Measurements from ENCODE around the gene RFLNA.
"Not testable (repeated sequence)": the region's sequence is repeated elsewhere in the genome, so short reads cannot be mapped to it uniquely, and the experiment has no call there.

RFLNA gene

DNA sequence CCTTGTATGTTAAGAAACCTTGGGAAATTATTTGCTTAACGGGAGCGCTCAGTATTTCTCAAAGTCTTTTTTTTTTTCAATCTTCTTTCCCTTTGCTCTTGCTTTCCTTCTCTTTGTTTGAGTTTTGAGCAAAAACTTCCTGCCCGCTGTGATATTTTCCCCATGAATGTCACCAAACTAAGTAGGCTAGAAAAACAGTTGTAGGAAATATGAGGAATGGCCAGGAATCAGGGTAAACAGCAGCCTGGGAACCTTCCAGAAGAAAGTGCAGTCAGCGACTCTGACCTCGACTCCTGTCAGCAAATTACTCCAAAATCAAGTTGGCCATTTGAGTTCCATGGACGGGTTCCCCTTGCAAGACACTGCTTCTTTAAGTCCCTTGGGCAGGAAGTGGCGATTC is 11.6 kb upstream of the RFLNA start:
- DNase-seq, result no peak

DNA sequence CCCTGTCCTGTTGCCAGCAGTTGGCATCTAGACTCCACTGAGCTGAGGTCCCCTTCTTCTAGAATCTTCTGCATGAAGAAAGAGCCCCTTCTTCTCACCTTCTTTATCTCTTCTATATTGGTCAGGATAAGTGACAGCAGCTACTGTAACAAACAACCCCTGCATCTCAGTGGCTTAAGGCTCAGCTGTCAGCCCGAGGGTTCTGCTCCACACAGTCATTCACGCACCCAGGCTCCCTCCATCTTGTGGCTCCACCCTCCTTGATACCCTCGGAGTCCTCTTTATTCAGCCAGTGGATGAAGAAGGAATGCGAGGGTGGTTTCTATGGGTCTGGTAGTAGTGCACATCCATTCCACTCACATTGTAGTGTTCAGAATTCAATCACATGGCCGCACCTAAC is 10.5 kb upstream of the RFLNA start:
- DNase-seq, result no peak

DNA sequence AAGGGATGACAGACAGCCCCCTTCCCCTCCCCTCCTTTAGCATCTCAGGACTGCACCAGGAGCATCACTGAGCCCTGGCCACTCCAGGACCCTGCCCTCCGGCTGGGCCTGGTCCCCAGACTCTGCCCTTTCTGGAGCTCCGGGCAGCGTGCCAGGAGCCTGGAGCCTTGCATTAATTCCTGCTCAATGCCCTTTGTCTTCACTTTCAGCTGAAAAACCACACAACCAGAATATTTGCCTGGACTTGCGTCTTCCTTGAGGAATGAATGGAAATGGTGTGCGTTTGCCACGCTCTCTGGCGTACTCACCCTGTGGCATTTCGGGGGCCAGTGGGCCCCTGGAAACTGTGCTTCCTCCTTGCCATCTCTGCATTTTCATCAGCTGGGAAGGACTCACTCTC is 8.5 kb upstream of the RFLNA start:
- DNase-seq, result no peak

DNA sequence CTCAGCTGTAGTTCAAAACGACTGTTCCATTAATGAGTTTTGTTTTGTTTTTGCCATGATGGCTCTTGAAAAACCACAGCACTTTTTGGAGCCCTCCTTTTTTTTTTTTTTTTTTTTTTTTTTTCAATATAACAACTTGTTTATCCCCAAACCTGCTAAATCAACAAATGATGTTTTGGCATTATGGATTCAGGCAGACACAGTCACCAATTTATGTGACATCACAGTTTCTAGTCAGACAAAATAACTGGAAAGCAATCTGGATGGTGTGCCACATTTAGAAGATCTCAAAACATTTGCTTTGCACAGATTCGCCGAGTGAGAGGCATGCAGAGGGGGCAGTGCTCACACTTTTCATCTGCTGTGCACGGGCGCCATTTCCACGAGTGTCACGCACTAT is 7.9 kb upstream of the RFLNA start:
- DNase-seq, result no peak

DNA sequence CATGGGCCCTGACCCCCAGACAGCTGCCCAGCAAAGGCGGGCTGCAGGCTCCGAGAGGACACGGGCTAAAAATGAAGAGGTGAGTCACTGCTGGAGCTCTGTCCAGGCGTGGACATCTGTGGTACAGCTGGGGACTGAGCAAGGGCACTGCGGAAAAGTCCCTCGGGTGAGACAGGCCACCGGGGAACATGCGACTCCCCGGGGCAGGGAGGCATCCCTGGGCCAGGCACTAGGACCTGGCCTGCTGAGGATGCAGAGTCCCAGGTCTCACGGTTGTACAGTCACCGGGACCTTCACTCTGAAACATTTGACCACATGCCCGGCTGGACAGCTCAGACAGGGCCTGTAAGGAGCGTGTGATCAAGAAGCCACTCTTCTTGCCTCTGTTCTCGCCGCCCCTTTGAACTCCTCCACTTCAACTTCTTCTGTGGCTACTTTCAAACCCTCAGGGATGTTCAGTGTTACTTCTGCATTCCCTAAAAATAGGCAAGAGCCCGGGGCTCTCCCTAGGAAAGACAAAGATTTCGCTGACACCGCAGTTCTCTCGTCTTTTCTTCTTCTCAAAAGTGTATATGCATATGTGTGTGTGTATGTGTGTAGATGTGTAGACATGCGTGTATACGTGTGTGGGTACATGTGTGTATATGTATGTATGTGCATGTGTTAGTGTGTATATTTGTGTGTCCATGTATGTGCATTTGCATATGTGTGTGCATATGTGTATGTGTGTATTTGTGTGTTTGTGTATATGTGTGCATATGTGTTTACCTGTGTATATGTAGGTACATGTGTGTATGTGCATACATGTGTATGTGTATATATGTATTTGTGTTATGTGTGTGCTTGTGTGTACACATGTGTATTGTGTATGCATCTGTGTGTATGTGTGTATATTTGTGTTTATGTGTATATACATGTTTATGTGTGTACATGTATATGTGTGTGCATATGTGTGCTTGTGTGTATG is 5.0 kb upstream of the RFLNA start:
- no peak for DNase-seq

DNA sequence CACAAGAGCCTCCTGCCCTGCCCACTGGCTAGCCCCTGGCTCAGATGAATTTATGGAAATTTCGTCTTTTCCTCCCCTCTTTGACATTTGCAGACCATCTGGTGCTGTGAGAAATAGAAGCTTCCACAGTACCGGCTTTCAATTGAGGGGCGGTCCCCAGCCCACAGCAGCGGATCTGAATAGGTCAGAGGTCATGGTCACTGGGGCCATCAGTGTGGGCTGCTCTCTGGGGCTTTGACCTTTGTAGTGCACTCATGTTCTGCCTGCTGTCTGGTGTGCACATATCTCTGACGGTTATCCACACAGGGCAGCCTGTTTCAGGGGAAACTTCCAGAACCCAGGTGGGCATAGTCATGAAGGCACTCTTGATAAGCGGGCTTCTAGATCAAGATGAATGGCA is 2.5 kb upstream of the RFLNA start:
- DNase-seq, result no peak

DNA sequence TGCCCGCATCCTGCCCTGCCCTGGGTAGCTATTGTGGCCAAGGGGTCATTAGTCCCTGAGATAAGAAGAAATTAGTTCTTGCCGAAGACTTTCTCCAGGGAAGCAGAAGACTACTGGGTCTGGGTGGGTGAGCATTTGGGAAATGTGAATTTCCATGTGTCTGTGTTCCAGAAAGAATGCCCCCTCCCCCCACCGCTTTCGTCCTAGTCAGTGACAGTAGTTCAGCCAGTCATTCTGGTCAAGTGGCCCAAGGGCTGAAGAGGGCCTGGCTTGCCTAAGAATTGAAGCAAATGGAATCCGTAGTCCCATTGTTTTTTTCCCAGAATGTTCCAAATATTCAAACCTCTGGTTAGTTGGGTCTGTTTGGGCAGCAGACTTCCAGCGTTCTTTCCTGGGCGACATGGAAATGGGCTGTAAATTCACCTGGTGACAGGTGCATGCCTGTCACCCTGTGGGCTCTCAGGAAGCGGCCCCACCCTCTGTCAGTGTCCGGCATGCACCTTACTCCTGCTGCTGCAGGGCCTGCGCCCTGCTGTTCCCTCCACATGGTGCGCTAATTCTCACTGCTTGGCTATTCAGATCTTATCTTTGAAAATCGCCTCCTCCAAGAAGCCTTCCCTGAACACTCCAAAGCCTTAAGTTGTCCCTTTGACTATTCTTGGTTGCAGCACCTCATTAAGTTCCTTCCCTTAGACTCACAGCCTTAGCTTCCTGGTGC is 1.4 kb upstream of the RFLNA start:
- no peak for DNase-seq

DNA sequence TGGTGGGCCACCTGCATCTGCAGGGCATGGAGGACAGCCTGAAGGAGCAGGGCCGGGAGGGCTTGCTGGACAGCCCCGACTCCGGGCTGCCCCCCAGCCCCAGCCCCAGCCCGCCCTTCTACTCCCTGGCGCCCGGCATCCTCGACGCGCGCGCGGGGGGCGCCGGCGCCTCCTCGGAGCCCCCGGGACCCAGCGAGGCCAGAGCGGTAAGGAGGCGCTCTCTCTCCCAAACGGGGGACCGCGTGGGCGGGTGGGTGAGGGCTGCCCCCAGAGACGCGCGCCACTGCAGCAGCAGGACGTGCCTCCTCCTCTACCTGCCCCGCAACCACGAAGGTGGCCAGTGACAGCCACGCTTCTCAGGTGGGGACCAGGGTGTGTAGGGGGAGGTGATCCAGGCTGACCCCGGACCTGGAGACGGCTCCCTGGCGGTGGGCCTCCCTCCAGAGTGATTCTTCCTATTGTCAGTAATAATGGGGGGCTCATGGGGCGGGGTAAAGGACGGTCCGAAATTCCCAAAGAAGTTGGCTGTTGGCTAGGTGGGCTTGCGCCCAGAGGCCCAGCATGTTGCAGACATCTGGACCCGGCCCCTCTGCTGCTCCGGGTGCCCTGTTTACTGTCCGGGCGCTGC is 652 bp downstream of the RFLNA start:
- no peak for DNase-seq

DNA sequence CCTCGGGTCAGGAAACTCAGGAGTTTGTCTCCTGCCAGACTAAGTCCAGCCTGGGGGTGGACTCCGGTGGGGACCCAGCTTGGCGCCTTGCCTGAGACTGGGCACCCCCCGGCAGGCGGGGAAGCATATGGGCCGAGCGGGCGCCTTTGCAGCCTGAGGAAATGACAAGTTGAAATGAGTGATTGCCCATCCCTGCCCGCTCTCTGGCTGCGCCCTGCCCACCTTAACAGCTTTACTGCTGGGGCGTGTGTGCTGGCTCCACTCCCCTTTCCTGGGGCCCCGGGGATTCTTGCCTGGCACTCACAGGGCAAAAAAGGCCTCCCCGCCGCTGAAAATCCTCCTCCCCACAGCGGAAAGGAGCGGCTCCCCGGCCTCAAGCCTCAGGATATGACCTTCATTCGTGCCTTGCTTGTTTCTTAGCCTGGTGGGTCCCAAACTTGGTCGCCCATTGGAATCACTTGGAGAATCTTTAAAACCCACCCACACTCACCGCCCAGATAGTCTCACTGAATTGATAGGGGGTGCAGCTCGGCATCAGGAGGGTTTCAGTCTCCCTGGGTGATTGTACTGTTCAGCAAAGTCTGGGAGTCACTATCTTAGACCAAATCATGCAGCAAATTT is 1.5 kb downstream of the RFLNA start:
- DNase-seq, result no peak

DNA sequence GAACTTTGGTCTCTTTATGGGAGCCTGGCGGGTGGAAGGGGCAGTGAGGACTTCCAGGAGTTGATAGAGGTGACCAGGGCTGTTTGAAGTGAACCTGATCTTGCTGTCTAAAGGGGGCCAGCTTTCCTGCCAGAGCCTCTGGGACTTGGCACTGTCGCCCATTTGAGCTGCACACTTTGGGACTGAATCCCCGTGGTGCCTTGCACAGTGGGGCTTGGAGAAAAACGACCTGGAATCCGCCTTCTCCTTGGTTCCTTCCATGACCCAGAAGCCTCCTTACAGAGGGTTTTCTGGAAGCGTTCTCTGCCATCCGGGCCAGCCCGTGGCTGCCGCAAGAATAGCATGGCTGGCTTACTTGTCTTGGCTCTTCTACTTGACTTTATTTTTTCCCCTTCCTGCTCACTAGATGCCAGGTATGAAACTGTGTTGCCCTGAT is 2.0 kb downstream of the RFLNA start:
- no peak for DNase-seq

DNA sequence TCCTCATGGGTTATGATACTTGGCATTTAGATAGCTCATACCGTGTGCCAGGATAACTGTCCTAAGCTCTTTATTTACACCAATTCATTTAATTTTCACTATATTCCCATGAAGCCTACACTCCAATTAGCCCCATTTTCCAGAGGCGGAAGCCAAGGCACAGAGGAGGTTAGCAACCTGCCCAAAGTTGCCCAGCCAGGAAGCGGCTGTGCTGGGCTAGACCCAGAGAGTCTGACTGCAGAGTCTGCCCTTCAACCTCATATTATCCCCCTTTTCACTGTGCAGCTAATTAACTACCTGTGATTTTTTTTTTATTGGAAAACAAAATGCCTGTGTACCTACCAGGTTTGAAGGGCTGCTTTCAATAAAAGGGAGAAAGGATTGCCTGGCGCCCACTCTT is 2.5 kb downstream of the RFLNA start:
- no peak for DNase-seq

DNA sequence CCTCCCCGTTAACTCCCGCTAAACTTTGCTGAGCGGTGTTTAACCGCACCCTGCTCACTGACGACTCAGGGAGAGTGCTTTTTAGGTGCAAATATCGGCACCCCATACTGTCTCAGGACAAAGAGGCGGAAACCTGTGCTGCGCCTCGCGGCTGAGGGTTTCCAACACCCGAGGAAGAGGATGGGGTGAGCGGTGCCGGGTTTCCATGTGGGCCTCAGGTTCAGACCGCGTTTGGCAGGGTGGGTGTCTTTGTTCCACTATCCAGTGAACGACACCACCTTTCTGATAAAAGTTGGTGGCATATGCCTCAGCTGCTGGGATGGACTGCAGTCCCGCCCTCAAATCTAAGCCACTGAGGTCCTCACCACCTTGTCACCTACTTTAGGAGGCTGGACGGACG is 3.0 kb downstream of the RFLNA start:
- DNase-seq, result no peak

DNA sequence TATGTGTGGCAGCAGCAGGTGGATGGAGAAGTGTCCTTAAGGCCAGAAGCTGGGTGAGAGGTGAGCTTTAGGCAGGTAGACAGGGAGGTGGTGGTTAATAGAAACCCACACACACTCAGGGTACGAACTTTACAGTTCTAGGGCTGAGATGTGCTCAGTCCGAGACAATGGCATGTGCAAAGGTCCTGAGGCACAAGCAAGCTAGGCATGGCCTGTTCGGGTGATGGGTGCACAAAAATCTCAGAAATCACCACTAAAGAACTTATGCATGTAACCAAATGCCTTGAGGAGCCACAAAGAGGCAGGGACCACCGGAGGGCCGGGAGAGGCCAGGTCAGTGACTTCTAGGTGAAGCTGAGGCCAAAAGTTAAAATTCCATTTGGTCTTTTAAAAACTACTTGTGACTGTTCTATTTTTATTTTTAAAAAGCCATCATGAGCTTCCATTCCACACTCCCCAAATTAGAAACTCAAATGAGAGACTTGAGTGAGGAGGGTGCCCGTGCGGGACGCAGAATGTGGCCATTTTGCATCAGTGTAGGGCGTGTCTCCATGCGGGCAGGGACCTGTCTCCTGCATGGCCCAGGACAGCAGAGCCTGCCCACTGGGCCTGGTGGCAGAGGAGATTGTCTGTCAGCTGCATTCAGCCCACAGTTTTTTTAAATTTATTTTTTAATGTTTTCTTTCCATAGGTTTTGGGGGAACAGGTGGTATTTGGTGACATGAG is 4.0 kb downstream of the RFLNA start:
- DNase-seq, result no peak

DNA sequence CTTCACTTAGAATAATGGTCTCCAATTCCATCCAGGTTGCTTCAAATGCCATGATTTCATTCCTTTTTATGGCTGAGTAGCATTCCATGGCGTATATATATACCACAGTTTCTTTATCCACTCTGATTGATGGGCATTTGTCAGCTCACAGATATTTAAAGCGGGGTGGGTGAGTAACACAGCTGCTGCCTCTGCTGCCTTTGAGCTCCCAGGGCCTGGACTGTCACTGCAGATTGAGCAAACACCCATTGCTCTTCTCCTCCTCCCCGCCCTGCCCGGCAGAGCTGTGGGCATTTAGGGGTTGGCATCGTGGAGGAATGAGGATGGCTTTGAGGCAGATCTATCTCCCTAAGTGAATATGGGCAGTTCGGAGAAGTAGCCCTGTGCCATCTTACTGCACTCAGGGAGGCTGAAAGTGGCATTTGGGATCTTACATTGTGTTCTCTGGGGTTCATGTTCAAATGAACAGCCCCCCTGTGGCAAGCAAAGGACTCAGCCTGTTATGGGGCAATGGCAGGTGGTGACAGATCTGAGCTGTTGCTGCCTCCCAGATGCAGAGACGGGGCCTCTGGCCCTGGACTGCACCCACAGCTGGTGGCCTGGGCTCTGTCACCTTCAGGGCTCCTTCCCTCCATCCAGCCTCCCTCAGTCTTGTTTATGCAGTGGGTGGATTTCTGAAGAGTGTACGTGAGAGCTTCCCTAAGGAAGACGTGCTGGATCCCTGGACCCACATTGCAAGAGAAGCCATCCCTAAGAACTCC is 4.9 kb downstream of the RFLNA start:
- no peak for DNase-seq

DNA sequence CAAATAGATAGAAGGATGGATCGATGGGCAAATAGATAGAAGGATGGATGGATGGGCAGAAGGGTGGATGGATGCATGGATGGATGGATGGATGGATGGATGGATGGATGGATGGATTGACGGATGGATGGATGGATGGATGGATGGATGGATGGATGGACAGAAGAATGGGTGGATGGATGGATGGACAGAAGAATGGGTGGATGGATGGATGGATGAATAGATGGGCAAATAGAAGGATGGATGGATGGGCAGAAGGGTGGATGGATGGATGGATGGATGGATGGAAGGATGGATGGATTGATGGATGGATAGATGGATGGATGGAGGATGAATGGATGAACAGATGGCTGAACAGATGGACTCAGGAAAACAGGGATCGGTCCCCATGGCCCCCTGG is 5.8 kb downstream of the RFLNA start:
- not testable (repeated sequence) for DNase-seq

DNA sequence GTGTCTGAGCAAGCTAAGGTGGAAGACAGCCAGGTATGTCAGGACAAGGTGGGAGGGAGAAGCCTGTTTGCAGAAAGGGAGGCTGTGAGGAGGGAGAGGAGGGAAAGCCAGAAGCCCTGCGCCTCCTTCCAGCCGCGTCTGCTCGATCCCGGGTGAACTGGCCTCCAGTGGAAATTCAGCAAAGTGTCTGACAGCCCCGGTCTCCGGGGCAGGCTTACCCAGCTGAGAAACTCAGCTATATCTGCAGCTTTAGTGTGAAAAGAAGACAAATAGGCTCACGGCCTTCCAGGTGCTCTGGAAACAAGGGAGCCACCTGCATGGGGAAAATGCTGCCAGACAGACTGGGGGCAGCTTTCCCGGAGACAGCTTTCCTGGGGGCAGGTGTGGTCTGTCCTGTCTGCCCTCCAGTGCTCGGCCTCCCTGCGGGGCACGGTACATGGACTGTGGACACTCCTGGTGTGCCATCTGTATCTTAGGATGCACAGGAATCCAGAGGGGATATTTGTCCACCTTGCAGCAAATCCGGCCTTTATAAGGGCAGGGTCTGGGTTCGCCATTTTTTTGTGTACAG is 6.3 kb downstream of the RFLNA start:
- no peak for DNase-seq

DNA sequence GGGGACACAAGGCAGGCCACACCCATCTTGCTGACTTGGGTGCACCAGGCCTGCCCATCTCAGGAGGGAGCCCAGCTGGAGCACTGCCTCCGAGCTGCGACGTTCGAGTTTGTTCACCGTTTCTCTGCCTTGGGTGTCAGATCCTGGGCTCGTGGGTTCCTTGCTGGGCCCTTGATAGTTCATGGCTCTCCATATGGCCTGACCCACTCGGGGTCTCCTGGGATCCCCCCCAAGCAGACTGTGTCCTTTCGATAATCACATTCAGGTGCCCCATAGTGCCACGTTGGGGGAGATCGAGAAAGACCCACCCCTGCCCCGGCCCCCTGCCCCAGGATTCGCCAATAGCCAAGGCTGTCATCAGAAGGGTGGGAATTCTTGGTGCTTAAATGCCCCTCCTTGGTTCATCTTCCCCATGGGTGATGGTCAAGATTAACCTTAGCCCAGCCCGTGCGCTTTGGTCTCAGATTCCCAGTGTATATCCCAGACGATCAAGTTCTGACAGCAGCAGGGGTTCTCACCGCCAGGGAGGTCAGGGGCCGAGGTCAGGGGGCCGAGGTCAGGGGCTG is 7.4 kb downstream of the RFLNA start:
- no peak for DNase-seq

DNA sequence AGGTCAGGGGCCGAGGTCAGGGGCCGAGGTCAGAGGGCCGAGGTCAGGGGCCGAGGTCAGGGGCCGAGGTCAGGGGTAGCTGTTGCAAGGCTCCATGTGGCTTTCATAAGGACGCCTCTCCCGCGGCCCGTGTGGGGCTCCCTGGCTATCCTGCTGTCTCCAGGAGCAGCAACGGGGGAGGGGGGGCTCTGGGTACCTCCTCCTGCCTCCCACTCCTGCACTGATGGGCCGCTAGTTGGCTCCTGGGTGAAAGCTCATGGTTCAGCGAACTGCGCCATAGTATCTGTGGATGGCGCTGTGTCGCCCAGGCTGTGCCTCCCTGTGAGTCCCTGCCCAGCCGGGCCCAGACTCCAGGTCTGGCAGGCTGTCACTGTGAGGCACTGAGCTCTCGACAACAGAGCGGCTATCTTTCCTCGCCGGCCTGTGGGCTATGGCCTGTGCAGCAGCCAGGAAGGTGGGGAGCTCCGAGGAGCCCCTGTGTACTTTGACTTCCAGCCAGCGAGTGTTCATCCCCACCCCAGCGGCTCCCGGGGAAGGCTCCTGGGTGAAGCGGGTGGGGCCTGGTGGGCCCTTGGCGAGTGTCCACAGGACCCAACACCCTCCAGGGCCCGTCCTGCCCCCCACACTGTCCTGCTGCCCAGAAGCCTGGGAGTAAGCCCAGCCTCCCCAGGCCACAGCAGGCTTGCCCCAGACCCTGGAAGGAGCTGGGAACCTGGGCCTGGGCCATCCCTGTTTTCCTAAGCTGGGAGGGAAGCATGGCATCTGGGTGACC is 8.1 kb downstream of the RFLNA start:
- DNase-seq, result no peak

DNA sequence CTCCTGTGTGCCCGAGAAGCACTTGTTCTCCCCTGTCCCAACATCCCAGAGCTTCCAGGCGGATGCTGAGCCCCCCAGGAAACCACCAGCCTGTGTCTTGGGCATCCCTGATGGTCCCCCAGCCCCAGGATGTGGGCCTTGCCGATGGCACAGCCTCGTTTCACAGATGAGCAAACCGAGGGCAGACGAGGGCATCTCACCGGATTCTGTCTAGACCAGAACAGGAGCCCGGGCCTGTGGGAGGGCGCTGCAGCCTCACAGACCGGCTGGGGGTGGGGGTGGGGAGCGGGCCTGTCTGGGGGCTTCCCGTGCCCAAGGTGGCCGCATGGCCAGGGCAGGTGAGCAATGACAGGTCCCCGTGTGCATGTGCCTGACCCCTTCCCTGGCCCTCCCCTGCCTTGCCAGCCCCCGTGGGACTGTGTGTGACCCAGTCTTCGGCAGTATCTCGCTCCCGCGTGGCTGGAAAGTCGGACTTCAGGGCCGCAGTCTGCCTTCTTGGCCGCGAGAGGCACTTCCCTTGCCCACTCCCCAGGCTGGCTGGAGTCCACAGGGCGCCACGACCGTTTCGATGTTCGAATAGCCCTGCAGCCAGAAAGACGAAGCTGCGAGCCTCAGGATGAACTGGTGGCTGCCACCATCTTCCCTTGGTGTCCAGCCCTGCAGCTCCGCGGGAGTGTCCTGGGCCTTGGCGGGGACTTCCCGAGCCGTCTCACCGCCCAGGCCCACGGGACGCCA is 8.9 kb downstream of the RFLNA start:
- no peak for DNase-seq
